K562 (cell line): Measurements from ENCODE around the gene EML1. TPM values are rescaled to one million over a fixed set of nuclear protein-coding genes. Genes with fewer than 3 reads are reported as not detected.

Experiments
- ATAC-seq: fragments of 200-7000 bp; cut with Tn5 transposase; 3 replicates; pipeline ENCODE4 v1.9.1; 2020; ENCODE audit warnings: moderate library complexity
- BruUV-seq: library from RNA; stranded (reverse); fragments of 400-500 nt; replicated peaks from 2 replicates; lab custom pipeline; 2021; lab: Mats Ljungman, UMichigan
- CTCF ChIA-PET: fragments of 300-600 bp; formaldehyde crosslinking; extraction: SDS; loops from one replicate; lab custom pipeline; 2021; ENCODE audit warnings: low intra/inter-chr PET ratio; lab: Yijun Ruan, JAX
- POLR2A ChIA-PET: fragments of 300-600, 350-650 bp; sonication (Branson Sonifier 250); formaldehyde crosslinking; extraction: SDS; loops from one replicate; lab custom pipeline; 2021; ENCODE audit warnings: antibody characterized with exemption, inconsistent platforms; lab: Yijun Ruan, JAX
- DNase-seq, 4 experiments: peaks; one replicate each; pipeline versions ENCODE4 v3.0.0 to v3.0.0-alpha.2; 2011 to 2018; ENCODE audit warnings: low spot score in 3 of 4, mixed read lengths in 3 of 4; ENCODE audit errors: extremely low read depth in 1 of 4
- FAIRE-seq: peaks from 2 replicates; lab custom pipeline; 2011; peaks lifted over from hg19 to GRCh38; lab: Jason Lieb, UNC
- H2AFZ ChIP-seq: 2 replicates; pipeline ENCODE4 v1.6.0; 2011; ENCODE audit warnings: low read depth, low read length, control low read depth, inconsistent platforms
- H3K27ac ChIP-seq: fragments of 200-600 bp; 3 replicates; pipeline ENCODE4 v1.8.0; 2011; ENCODE audit warnings: low read depth, mild to moderate bottlenecking, control low read depth, inconsistent platforms, low read length, moderate library complexity, mixed read lengths; ENCODE audit errors: extremely low read depth
- H3K27me3 ChIP-seq, 2 experiments: fragments of 300-600 bp in 1 of 2; 2 replicates in 1 of 2; 3 replicates in 1 of 2; pipeline versions ENCODE4 v1.6.0 to v1.8.0; 2011; ENCODE audit warnings: inconsistent platforms in 2 of 2, low read length in 2 of 2, mild to moderate bottlenecking in 1 of 2, mixed read lengths in 1 of 2, moderate library complexity in 1 of 2; ENCODE audit not compliant: control insufficient read depth in 2 of 2, insufficient read depth in 2 of 2
- H3K36me3 ChIP-seq: fragments of 300-600 bp; 3 replicates; pipeline ENCODE4 v1.8.0; 2011; ENCODE audit warnings: mild to moderate bottlenecking, low read length, inconsistent platforms; ENCODE audit not compliant: control insufficient read depth, insufficient read depth
- H3K4me1 ChIP-seq, 2 experiments: fragments of 200-600 bp in 1 of 2; replicated peaks in 1 of 2; 2 replicates in 1 of 2; 3 replicates in 1 of 2; pipeline versions ENCODE4 v1.5.1 to v1.8.0; 2011; ENCODE audit warnings: inconsistent platforms in 2 of 2, low read length in 2 of 2, mild to moderate bottlenecking in 1 of 2, mixed read lengths in 1 of 2, moderate library complexity in 1 of 2; ENCODE audit not compliant: control insufficient read depth in 2 of 2, insufficient read depth in 2 of 2
- H3K4me2 ChIP-seq: 2 replicates; pipeline ENCODE4 v1.6.1; 2011; ENCODE audit warnings: low read length, control low read depth, inconsistent platforms, mixed read lengths; ENCODE audit not compliant: insufficient read depth
- H3K4me3 ChIP-seq: fragments of 200-600 bp; sonication (generic), shearing (Covaris generic); 2 replicates; pipeline ENCODE4 v1.5.1; 2016; ENCODE audit warnings: control low read depth, inconsistent platforms
- H3K79me2 ChIP-seq: fragments of 200-600 bp; 3 replicates; pipeline ENCODE4 v1.8.0; 2011; ENCODE audit warnings: low read length, inconsistent platforms; ENCODE audit not compliant: control insufficient read depth, insufficient read depth
- H3K9ac ChIP-seq, 2 experiments: 2 replicates each; pipeline versions ENCODE4 v1.6.0 to v1.6.1; 2011; ENCODE audit warnings: low read depth in 2 of 2, low read length in 2 of 2, control low read depth in 1 of 2, inconsistent platforms in 1 of 2, mild to moderate bottlenecking in 1 of 2, mixed read lengths in 1 of 2; ENCODE audit not compliant: insufficient read depth in 1 of 2
- H3K9me1 ChIP-seq: one replicate; pipeline ENCODE4 v1.6.0; 2011; ENCODE audit warnings: inconsistent platforms, mild to moderate bottlenecking, low read length, moderate library complexity; ENCODE audit not compliant: control insufficient read depth, insufficient read depth
- H3K9me3 ChIP-seq: replicated peaks from 2 replicates; pipeline ENCODE4 v1.5.1; 2011; ENCODE audit warnings: low read depth, low read length, inconsistent platforms; ENCODE audit not compliant: control insufficient read depth, insufficient read depth
- H4K20me1 ChIP-seq: replicated peaks from 2 replicates; pipeline ENCODE4 v1.6.1; 2011; ENCODE audit warnings: low read length, inconsistent platforms, mixed read lengths; ENCODE audit not compliant: control insufficient read depth, insufficient read depth
- CHD1 ChIP-seq: fragments of 200-600 bp; sonication (generic); IDR thresholded peaks from one replicate; pipeline ENCODE4 v1.6.1; 2012; ENCODE audit warnings: mild to moderate bottlenecking, moderate library complexity, low read length, inconsistent platforms
- KLF10 ChIP-seq: fragments of 250-450 bp; sonication (Bioruptor Pico); IDR thresholded peaks from 2 replicates; pipeline ENCODE4 v1.6.1; 2021; ENCODE audit warnings: matching md5 sums
- NFYB ChIP-seq: IDR thresholded peaks from 2 replicates; pipeline ENCODE4 v1.6.1; 2011; ENCODE audit warnings: mild to moderate bottlenecking, moderate library complexity; ENCODE audit not compliant: insufficient read length; ENCODE audit errors: extremely low read depth
- NR2F6 ChIP-seq: fragments of 450-650 bp; formaldehyde crosslinking; IDR thresholded peaks from 2 replicates; pipeline ENCODE4 v1.4.0; 2020; ENCODE audit warnings: mild to moderate bottlenecking
- SAP30 ChIP-seq: fragments of 200-600 bp; sonication (generic); IDR thresholded peaks from 2 replicates; pipeline ENCODE4 v1.6.1; 2012; ENCODE audit warnings: borderline replicate concordance, low read depth, mild to moderate bottlenecking, moderate library complexity, low read length, control low read depth, inconsistent platforms; ENCODE audit not compliant: insufficient read depth, poor library complexity, severe bottlenecking
- TAF1 ChIP-seq: IDR thresholded peaks from 2 replicates; pipeline ENCODE4 v1.6.1; 2011; ENCODE audit warnings: mild to moderate bottlenecking, low read length, moderate library complexity; ENCODE audit not compliant: insufficient read depth, control insufficient read depth, severe bottlenecking; ENCODE audit errors: extremely low read depth
- WGBS: fragments of 100-300 bp; shearing (Covaris generic); methylation state at CpG from one replicate; pipeline ENCODE4 v1.1.6; 2016; ENCODE audit warnings: low coverage, mixed read lengths; ENCODE audit not compliant: insufficient coverage; ENCODE audit errors: missing lambda C conversion rate; 5-methylcytosine and 5-hydroxymethylcytosine counted together
- in situ Hi-C: fragments of 300-500 bp; cut with MboI; formaldehyde crosslinking; loops from 4 replicates; pipeline ENCODE4 v1.15.0; 2018; ENCODE audit warnings: inconsistent platforms, mixed read lengths
- intact Hi-C: fragments of 100-400 bp; cut with micrococcal nuclease; formaldehyde crosslinking; loops from 2 replicates; pipeline ENCODE4 v1.14.2; 2022
- polyA plus RNA-seq, 8 experiments: library from polyadenylated mRNA; depleted of rRNA in 4 of 8; stranded (reverse) in 5 of 8; unstranded in 3 of 8; fragments of >200 nt; fragmentation: Nextera tagmentation in 2 of 8; fragmentation: Illumina TruSeq in 1 of 8; extraction: Ambion mirVana in 2 of 8; extraction: Trizol in 1 of 8; gene quantifications; 2 replicates each; pipeline versions ENCODE4 v1.2.1 to v1.2.3, GENCODE V29; 2011 to 2014; ENCODE audit warnings: inconsistent platforms in 1 of 8, missing spikeins in 1 of 8
- total RNA-seq, 7 experiments: library from RNA; depleted of rRNA in 6 of 7; stranded (reverse); fragments of >200 nt in 6 of 7; fragmentation: Illumina TruSeq in 2 of 7; extraction: Trizol in 2 of 7; gene quantifications; 2 replicates each; pipeline versions ENCODE4 v1.2.1 to v1.2.3, GENCODE V29; 2011 to 2021; ENCODE audit warnings: low replicate concordance in 1 of 7
- TF ChIP-seq, protein P1 (sequence below), 3 experiments: fragments of 200-800 bp in 1 of 3; fragments of 250-450 bp in 1 of 3; fragments of 450-650 bp in 1 of 3; sonication (Bioruptor Pico) in 1 of 3; sonication (Bioruptor generic) in 1 of 3; formaldehyde crosslinking in 1 of 3; IDR thresholded peaks; 2 replicates each; pipeline versions ENCODE4 v1.6.1 to v1.8.0; 2016 to 2022; ENCODE audit warnings: mild to moderate bottlenecking in 2 of 3, missing genetic modification characterization in 2 of 3, missing compliant biosample characterization in 1 of 3, moderate library complexity in 1 of 3
- TF ChIP-seq, protein P2 (sequence below): fragments of 250-450 bp; sonication (Bioruptor Pico); IDR thresholded peaks from 2 replicates; pipeline ENCODE4 v1.4.0; 2020; ENCODE audit warnings: mild to moderate bottlenecking
- TF ChIP-seq, protein P3 (sequence below): fragments of 450-650 bp; formaldehyde crosslinking; IDR thresholded peaks from 2 replicates; pipeline ENCODE4 v1.4.0; 2020; ENCODE audit warnings: mild to moderate bottlenecking, moderate library complexity
- TF ChIP-seq, protein P4 (sequence below): fragments of 450-650 bp; formaldehyde crosslinking; conservative IDR thresholded peaks from 2 replicates; pipeline ENCODE4 v1.4.0; 2022; ENCODE audit warnings: mild to moderate bottlenecking, missing genetic modification characterization

Gene EML1
- total and polyA plus RNA-seq, 9 of the 15 experiments (the other 6 are each of a cell fraction or from before 2014, with no cell fraction given): 0.01 to 0.35 (median 0.07) TPM; not detected in 2

DNA sequence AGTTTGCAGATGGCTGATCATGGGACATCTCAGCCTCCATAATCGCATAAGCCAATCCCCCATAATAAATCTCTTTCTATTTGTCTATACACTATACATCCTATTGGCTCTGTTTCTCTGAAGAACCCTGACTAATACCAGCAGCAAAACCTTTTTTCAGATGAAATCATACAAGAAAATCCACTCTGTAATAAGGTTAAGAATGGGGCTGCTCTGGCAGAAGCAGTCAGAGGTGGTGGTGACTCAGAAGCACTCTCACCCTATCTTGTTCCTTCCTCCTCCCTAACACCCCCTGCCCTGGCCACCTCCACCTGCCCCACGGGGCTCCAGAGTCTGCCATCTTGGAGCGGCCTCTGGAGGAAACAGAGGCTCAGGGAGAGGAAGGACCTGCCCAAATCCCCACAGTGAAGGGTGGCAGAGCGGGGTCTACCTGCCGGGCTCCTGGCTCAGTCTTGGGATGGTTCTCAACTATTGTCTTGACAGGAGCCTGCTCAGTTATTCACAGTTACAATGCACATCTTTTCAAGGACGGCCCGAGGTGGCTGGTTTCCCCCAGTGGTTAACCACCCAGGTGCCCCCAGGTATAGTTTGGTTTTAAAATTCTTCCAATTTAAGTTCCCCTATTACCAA is 162.7 kb downstream of the EML1 start:
- Histone ChIP-seq H3K27me3 (peaks cover 16 to 36% of the 10 kb centered on the region in 2 experiments; a peak in 4 of 5 replicates), H3K9me3 (no peaks in the 10 kb centered on the region), H4K20me1 (no peaks in the 10 kb centered on the region), H2AFZ (no peak overlapping the region), H3K79me2 (no peaks in the 10 kb centered on the region), H3K9ac (no peak overlapping the region), H3K36me3 (no peaks in the 10 kb centered on the region), H3K4me2 (no peak overlapping the region), H3K9me1 (no peaks in the 10 kb centered on the region), H3K4me1 (no peaks in the 10 kb centered on the region; a peak in 1 of 5 replicates), H3K27ac (no peak overlapping the region), H3K4me3 (no peak overlapping the region)
- ChIA-PET POLR2A (interaction anchor here (1.4 kb wide), 1 partner anchor 15 kb away, joined by 3 read pairs; no protein-coding TSS in a partner anchor), CTCF (no interaction called here)
- BruUV-seq: no TSS peak
- no peak for FAIRE-seq
- DNase-seq: no peak
- in situ Hi-C loops (no loop called here), intact Hi-C loops (no loop called here)
- 3% methylated on average over 7 of the region's 7 CpGs for WGBS
- ATAC-seq: no peak
- TF ChIP-seq, protein P1, sequence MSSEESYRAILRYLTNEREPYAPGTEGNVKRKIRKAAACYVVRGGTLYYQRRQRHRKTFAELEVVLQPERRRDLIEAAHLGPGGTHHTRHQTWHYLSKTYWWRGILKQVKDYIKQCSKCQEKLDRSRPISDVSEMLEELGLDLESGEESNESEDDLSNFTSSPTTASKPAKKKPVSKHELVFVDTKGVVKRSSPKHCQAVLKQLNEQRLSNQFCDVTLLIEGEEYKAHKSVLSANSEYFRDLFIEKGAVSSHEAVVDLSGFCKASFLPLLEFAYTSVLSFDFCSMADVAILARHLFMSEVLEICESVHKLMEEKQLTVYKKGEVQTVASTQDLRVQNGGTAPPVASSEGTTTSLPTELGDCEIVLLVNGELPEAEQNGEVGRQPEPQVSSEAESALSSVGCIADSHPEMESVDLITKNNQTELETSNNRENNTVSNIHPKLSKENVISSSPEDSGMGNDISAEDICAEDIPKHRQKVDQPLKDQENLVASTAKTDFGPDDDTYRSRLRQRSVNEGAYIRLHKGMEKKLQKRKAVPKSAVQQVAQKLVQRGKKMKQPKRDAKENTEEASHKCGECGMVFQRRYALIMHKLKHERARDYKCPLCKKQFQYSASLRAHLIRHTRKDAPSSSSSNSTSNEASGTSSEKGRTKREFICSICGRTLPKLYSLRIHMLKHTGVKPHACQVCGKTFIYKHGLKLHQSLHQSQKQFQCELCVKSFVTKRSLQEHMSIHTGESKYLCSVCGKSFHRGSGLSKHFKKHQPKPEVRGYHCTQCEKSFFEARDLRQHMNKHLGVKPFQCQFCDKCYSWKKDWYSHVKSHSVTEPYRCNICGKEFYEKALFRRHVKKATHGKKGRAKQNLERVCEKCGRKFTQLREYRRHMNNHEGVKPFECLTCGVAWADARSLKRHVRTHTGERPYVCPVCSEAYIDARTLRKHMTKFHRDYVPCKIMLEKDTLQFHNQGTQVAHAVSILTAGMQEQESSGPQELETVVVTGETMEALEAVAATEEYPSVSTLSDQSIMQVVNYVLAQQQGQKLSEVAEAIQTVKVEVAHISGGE (CRISPR knock-in tag; IDR thresholded peaks at IDR 0.05): no peak
- TF ChIP-seq TAF1: no peak
- TF ChIP-seq, protein P2, sequence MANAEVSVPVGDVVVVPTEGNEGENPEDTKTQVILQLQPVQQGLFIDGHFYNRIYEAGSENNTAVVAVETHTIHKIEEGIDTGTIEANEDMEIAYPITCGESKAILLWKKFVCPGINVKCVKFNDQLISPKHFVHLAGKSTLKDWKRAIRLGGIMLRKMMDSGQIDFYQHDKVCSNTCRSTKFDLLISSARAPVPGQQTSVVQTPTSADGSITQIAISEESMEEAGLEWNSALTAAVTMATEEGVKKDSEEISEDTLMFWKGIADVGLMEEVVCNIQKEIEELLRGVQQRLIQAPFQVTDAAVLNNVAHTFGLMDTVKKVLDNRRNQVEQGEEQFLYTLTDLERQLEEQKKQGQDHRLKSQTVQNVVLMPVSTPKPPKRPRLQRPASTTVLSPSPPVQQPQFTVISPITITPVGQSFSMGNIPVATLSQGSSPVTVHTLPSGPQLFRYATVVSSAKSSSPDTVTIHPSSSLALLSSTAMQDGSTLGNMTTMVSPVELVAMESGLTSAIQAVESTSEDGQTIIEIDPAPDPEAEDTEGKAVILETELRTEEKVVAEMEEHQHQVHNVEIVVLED (CRISPR knock-in tag): no peak
- no peak for TF ChIP-seq SAP30
- TF ChIP-seq NFYB: no peak
- TF ChIP-seq CHD1: no peak
- TF ChIP-seq, protein P3, sequence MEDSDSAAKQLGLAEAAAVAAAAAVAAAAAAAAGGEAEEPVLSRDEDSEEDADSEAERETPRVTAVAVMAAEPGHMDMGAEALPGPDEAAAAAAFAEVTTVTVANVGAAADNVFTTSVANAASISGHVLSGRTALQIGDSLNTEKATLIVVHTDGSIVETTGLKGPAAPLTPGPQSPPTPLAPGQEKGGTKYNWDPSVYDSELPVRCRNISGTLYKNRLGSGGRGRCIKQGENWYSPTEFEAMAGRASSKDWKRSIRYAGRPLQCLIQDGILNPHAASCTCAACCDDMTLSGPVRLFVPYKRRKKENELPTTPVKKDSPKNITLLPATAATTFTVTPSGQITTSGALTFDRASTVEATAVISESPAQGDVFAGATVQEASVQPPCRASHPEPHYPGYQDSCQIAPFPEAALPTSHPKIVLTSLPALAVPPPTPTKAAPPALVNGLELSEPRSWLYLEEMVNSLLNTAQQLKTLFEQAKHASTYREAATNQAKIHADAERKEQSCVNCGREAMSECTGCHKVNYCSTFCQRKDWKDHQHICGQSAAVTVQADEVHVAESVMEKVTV (CRISPR knock-in tag): no peak
- no peak for TF ChIP-seq KLF10 (CRISPR knock-in tag)
- TF ChIP-seq NR2F6 (CRISPR knock-in tag): no peak
- TF ChIP-seq, protein P4, sequence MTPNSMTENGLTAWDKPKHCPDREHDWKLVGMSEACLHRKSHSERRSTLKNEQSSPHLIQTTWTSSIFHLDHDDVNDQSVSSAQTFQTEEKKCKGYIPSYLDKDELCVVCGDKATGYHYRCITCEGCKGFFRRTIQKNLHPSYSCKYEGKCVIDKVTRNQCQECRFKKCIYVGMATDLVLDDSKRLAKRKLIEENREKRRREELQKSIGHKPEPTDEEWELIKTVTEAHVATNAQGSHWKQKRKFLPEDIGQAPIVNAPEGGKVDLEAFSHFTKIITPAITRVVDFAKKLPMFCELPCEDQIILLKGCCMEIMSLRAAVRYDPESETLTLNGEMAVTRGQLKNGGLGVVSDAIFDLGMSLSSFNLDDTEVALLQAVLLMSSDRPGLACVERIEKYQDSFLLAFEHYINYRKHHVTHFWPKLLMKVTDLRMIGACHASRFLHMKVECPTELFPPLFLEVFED (CRISPR knock-in tag): no peak
